Hematopoietic multipotent progenitor cell treated with erythropoietin and hydrocortisone succinate and interleukin-3 and kit ligand, for 15 days (in vitro differentiated cells): ENCODE measurements around the gene DLEC1.
"Not testable (repeated sequence)": the region's sequence is repeated elsewhere in the genome, so short reads cannot be mapped to it uniquely, and the experiment has no call there.

Experiments
- DNase-seq: peaks from one replicate; pipeline ENCODE4 v3.0.0-alpha.2; 2015; ENCODE audit warnings: low spot score

DLEC1 gene

GRCh38 chr3:38018296-38019266 lies 20.4 kb upstream of the DLEC1 start:
- DNase-seq = no peak

DNA sequence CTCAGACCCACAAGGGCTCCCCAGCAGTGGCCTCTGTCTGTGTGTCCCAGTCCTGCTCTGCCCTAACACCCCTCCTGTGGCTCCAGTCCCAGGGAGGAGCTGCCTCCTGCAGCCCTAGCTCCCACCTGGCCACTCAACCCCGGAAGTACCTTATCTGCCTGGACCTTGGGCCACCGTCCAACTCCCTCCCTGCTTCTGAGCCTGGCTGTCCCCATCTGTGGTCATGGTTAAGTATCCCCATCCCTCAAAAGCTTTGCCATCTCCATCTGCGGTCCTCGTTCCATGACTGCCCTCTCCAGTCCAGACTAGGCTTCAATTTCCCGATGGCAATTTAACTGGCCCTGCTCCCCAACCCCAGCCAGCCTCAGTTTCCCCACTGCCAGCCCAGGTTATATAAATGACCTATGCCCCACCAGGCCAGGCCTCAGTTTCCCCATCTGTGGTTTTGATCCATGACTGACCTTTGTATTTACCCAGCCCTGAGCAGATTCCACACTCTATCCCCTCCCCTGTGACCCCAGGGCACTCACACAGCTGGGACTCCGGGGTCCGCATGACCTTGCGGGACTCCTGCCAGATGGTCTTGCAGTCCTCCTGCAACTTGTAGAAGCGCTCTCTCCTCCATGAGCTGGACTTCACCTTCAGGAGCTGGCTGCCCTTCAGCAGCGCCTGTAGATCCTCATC lies 19.2 kb upstream of the DLEC1 start:
- DNase-seq = no peak

DNA sequence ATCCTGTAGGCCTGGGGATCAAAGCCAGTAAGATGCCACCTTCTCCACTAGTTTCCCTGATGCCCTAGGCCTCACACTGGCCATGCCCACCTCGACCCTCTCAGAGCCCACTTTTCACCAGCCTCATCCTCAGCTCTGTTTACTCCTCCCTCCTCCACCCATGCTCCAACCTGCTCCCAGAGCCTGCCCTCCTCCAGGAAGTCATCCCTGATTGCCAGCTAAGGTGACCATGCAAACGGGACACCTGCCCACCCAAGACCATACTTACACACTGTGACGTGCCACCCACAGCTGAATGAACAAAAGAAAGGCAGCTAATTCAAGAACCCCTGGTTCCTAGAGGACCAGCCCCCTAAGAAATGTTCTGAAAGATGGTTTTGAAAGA lies 18.7 kb upstream of the DLEC1 start:
- no peak for DNase-seq

GRCh38 chr3:38021196-38021595 lies 17.8 kb upstream of the DLEC1 start:
- no peak for DNase-seq

DNA sequence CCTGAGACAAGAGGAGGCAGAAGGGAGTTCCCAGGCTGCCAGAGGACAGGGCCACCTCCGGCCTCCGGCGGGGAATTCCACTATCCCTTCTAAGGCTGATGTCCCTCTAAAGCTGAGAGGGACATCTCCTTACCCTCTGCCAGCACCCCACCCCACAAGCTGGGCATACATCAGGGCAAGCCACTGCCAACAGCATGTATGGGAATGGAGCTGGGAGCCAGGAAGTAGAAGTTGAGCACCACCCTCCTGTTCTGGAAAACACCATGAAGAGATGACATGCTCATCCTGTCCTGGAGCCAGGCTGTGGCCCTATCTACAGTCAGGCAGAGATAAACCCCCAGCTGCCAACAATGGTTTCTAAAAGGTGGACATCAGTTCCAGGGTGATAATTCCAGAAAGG lies 16.7 kb upstream of the DLEC1 start:
- DNase-seq = no peak

DNA sequence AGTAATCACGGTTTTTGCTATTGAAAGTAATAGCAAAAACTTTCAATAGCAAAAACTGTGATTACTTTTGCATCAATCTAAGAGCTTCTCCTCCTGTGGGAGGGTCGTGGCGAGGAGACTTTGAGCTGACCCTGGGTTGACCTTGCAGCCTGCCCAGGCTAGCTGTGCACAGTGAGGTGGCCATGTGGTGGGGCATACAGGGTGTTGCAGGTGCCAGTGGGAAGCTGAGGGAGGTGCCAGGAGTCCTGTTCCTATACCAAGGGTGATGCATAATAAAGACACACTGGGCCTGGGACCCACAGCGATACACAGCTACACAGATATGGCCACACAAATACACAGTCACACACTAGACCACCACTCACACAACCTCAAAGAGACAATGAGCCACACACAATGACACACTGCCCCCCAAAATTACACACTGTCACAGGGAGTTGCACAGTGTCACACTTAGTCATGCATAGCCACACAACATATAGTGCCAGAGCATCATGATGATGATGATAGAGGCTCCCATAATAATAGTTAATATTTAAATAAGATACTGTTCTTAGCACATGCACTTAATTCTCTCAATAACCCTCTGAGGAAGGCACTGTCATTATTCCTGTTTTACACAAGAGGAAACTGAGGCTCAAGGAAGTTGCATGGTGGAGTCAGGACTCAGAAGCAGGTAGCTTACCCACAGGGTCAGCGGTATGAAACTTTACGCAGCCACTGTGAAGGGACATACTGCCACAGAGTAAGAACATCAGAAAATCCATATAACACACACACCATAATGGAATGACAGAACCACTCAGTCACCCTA lies 15.9 kb upstream of the DLEC1 start:
- no peak for DNase-seq

DNA sequence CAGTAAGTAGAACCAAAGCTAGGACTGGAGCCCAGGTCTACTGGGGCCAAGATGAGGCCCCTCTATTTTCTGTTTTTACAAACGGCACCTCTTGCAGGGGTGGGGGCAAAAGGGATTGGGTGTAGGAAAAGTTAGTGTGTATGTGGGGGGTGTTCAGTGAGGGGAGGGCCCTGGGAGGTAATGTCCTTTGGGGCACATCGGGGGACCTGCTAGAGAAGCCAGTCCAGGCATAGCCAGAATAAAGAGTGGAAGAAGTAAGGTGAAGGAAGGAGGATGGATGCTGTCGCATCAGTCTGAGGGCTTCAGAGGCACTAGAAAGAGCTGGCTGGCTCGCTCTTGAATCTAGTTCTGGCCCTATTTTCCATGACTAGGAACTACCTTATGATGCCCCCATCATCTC lies 12.2 kb upstream of the DLEC1 start:
- no peak for DNase-seq

DNA sequence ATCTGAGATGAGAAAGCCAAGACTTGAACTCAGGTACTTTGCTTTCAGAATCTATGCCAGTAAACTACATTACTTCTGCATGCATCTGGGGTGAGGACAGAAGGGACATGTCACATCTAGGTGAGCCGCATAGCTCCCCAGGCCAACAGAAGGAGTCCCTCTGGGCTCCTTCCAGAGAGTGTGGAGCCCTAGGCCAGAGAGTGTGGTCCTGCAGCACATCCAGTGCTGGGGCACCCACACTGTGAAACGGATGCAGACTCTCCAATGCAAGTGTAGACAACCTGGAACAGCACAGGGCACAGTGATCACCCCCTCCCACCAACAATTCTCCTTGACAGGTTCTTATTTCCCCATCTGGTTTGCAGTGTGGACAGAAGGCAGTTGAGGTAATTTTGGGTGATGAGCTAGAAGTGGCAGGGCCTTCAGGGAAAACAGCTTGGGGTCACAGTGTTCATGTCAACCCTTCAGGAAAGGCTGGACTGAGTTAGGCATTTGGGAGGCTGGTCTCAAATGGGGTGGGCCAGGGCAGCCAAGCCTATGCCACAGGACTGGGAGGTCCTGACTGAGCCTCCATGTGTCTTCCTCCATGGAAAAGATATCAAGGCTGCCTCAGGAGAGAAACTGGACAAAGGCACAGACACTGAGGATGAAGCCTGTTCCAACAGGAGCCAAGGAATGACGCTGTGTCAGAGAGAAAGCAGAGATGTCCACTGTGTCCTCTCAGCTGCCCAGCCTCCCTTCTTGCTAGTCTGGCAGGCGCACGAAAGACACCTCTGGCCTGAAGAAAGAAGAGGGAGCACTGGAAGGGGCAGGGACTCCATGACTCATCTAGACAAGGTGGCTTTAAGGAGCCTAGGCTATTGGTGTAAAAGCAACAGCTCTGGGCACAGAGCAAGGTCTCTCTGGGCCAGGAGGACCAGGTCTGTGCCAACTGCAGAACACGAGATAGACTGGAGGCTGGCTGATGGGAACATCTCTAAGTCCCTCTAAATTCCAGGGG lies 11.2 kb upstream of the DLEC1 start:
- no peak for DNase-seq

DNA sequence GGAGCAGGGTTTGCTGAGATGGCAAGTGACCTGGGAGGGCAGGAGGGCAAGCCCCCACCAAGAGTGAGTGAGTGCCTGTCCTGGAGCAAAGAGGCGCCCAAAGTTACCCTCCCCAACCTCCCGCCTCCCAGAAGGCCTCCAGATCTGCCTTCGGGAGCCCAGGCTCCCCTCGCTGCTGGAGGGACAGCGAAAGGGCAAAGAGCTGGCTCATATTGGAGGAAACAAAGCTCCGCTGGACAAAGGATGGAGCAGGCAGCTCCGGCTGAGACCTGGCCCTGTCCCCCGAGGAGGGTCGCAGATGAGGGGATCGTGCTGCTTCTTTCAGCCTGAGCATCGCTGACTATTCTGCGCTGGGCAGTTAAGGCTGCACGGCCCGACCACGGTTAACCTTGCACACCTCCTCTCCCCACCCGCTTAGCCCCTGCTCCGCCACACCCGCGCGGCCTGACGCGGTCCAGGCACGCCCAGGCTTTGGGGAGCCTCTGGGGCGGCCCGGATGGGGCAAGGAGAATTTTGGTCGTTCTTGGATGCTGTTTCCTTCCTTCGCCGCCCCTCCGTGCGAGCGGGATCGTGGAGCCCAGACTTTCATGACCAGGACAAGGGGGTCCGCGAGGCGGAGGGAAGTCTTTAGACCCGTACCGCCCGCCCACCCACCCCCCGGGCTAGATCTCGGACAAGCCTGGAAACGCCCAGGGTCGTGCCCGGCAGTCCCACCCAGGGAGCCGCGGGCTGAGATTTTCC lies 10.2 kb upstream of the DLEC1 start:
- DNase-seq = no peak

- DNase-seq = no peak
Measured at GRCh38 chr3:38029400-38030125, 9.4 kb upstream of the DLEC1 start, which contains the start of gene PLCD1. TSS of gene PLCD1 (minus strand) at chr3:38029642. CDS start at chr3:38029539, 103 bp downstream.

GRCh38 chr3:38030126-38031021 lies 8.6 kb upstream of the DLEC1 start:
- DNase-seq = no peak

DNA sequence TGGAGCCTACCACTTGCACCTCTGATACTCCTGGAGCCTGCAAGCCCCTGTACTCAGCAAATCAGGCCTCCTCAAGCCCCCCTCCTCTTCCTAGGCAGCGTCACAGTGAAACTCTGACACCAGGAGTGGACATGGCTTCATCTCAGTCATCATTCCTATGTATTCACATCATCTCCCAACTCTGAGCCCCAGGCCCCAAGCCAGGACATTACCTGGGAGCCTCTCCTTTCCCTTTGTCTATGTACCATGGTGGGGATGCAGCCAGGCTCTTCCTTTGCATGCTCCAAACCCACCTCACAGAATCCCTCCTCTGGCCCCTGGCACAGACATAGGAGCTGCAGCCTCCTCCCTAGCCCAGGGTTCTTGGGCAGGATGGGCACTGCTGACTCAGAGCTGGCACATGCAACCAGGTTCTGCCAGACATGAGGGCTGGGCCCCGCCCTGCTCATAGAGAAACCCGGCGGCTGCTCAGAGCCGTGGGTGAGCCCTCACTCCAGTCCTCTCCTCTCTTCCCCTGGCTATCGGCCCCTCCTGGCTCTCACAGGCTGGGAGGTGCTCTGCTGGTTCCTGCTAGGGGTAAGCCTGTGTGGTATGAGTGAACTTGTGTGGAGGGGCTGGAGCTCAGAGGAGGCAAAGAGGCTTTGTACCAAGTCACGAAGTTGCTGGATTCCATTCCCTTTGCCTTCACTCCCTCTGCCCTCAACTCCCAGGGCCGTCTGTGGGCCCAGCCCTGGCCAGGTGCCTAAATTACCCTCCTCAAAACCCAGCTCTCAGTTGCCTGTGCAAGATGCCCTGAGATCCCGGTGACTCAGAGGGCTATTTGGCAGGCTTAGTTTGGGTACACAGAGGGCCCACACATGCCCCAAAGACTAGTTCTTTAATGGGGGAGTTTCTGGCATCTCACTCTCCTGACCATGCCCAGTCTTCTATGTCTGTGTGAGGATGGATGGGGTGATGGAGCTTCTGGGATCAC lies 7.7 kb upstream of the DLEC1 start:
- DNase-seq = no peak

- no peak for DNase-seq
Measured at GRCh38 chr3:38032328-38032865, 6.6 kb upstream of the DLEC1 start.

- DNase-seq = not testable (repeated sequence)
Measured at GRCh38 chr3:38033586-38033985, 5.4 kb upstream of the DLEC1 start.

- not testable (repeated sequence) for DNase-seq
Measured at GRCh38 chr3:38034335-38034734, 4.7 kb upstream of the DLEC1 start.

DNA sequence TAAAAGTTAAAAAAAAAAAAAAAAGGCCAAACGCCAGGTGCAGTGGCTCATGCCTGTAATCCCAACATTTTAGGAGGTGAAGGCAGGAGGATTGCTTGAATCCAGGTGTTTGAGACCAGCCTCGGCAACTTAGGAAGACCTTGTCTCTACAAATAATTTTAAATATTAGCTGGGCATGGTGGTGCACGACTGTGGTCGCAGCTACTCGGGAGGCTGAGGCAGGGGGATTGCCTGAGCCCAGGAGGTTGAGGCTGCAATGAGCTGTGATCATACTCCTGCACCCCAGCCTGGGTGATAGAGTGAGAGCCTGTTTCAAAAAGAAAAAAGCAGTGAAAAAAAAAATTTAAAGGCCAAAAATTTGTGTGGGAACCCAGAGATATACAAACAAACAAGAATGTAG lies 2.7 kb upstream of the DLEC1 start:
- DNase-seq = no peak

- DNase-seq = no peak
Measured at GRCh38 chr3:38036906-38037305, 2.1 kb upstream of the DLEC1 start.
